ENCODE results near the gene ZNF557.
"Not testable (repeated sequence)": the region's sequence is repeated elsewhere in the genome, so short reads cannot be mapped to it uniquely, and the experiment has no call there.

ZNF557 gene

DNA sequence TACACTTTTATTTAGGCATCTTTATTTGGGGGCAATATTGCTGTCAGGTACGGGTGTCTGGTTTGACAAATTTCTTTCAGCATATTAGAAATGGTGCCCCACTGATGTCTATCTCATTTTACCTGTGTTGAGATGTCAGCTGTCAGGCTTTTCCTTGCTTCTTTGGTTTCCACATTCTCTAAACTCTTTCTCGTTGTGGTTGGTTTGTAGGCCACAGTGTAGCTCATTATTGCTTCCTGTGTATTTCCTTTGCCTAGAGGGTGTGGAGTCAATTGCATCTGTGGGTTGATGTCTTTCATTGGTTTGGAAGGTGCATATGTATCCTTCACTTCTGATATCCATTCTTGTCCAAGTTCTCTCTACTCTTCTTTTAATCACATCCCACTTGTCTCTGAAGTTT is 9.5 kb upstream of the ZNF557 start:
- not testable (repeated sequence) for H3K9me3 ChIP-seq (ENCODE audit: severe bottlenecking); H3K27me3 ChIP-seq (ENCODE audit: insufficient read depth, low read depth, severe bottlenecking); DNase-seq; H3K27ac ChIP-seq; H3K4me3 ChIP-seq (ENCODE audit: low read depth, low read length); H3K36me3 ChIP-seq

DNA sequence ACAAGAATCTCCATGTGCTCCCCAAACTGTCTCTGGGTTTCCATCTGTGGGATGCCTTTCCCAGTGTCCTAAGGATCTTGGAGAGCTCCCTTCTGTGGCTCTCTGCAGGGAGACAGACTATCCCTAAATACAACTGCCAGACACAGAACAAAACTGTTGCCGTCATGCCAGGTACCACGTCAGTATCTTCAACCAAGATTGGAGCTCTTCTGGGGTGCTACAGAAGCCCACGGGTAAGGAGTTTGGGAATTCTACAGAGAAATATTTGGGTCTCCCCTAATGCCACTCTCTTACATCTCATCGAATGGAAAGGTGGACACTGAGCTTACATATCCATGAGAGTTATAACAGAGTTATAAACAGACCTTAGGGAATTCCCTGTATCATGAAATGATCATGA is 6.2 kb upstream of the ZNF557 start:
- H3K9me3 ChIP-seq (ENCODE audit: severe bottlenecking), result peaks cover 3% of the 10 kb centered on the region
- no peak overlapping the region for H3K27ac ChIP-seq
- TF ChIP-seq, protein P1, sequence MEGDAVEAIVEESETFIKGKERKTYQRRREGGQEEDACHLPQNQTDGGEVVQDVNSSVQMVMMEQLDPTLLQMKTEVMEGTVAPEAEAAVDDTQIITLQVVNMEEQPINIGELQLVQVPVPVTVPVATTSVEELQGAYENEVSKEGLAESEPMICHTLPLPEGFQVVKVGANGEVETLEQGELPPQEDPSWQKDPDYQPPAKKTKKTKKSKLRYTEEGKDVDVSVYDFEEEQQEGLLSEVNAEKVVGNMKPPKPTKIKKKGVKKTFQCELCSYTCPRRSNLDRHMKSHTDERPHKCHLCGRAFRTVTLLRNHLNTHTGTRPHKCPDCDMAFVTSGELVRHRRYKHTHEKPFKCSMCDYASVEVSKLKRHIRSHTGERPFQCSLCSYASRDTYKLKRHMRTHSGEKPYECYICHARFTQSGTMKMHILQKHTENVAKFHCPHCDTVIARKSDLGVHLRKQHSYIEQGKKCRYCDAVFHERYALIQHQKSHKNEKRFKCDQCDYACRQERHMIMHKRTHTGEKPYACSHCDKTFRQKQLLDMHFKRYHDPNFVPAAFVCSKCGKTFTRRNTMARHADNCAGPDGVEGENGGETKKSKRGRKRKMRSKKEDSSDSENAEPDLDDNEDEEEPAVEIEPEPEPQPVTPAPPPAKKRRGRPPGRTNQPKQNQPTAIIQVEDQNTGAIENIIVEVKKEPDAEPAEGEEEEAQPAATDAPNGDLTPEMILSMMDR (IDR thresholded peaks at IDR 0.05; ENCODE audit: low read depth, low read length), result no peak
- no peaks in the 10 kb centered on the region for H3K27me3 ChIP-seq (ENCODE audit: insufficient read depth, low read depth, severe bottlenecking)
- no peak overlapping the region for H3K4me3 ChIP-seq (ENCODE audit: low read depth, low read length)
- no peak for DNase-seq
- no peaks in the 10 kb centered on the region for H3K36me3 ChIP-seq

DNA sequence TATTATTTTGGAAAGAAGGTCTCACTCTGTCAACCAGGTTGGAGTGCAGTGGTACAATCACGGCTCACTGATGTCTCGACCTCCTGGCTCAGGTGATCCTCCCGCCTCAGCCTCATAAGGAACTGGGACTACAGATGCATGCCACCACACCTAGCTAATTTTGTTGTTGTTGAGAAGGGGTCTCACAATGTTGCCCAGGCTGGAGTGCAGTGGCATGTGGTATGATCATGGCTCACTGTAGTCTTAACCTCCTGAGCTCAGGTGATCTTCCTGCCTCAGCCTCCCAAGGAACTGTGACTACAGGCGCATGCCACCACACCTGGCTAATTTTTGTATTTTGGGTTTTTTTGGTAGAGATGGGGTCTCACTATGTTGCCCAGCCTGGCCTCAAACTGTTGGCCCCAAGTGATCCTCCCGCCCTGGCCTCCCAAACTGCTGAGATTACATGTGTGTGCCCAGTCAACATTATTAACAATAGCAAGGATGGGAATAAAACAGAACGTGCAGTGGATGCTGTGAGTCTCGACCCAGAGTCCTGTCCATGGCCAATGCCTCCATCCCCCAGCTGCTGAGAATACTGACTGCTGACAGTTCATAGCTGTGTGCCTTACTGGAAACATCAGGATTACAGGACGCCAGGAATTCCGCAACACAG is 5.6 kb upstream of the ZNF557 start:
- TF ChIP-seq, protein P1 (IDR thresholded peaks at IDR 0.05; ENCODE audit: low read depth, low read length), result no peak
- no peak for DNase-seq
- Histone ChIP-seq H3K9me3 (ENCODE audit: severe bottlenecking) (peaks cover 3% of the 10 kb centered on the region), H3K27ac (no peak overlapping the region), H3K4me3 (ENCODE audit: low read depth, low read length) (no peak overlapping the region), H3K27me3 (ENCODE audit: insufficient read depth, low read depth, severe bottlenecking) (no peaks in the 10 kb centered on the region), H3K36me3 (no peaks in the 10 kb centered on the region)

DNA sequence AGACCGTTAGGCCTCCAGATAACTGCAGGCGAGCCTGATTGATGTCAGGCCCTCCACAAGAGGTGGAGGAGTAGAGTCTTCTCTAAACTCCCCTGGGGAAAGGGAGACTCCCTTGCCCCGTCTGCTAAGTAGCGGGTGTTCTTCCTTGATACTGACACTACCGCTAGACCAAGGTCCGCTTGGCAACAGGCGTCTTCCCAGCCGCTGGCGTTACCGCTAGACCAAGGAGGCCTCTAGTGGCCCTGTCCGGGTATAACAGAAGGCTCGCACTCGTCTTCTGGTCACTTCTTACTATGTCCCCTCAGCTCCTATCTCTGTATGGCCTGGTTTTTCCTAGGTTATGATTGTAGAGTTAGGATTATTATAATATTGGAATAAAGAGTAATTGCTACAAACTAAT is 2.4 kb upstream of the ZNF557 start:
- H3K27me3 ChIP-seq (ENCODE audit: insufficient read depth, low read depth, severe bottlenecking); H3K9me3 ChIP-seq (ENCODE audit: severe bottlenecking); H3K4me3 ChIP-seq (ENCODE audit: low read depth, low read length); H3K27ac ChIP-seq; H3K36me3 ChIP-seq: not testable (repeated sequence)
- peak; percentile 72 for DNase-seq
- TF ChIP-seq, protein P1 (IDR thresholded peaks at IDR 0.05; ENCODE audit: low read depth, low read length), result peak; percentile 67

DNA sequence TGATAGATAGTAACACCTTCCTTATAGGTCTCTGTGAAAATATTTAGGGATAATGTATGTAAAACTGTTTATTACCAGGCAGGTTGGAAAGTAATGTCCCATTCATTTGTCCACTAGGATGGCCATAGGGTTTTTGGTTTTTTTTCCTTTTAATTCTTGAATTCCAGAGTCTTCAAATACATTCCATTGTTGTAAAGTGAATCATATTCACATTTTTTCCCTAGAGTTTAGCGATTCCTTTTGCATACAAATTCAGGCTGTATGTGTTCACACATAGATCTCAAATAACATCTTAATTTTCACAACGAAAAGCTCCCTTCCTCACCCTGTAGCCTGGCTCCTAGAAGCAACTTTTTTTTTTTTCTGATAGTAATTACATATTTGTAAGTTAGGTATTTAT is 1.8 kb upstream of the ZNF557 start:
- Histone ChIP-seq H3K27ac (no peak overlapping the region), H3K27me3 (ENCODE audit: insufficient read depth, low read depth, severe bottlenecking) (no peaks in the 10 kb centered on the region), H3K9me3 (ENCODE audit: severe bottlenecking) (peaks cover 3% of the 10 kb centered on the region), H3K36me3 (peaks cover 14% of the 10 kb centered on the region), H3K4me3 (ENCODE audit: low read depth, low read length) (no peak overlapping the region)
- no peak for DNase-seq
- TF ChIP-seq, protein P1 (IDR thresholded peaks at IDR 0.05; ENCODE audit: low read depth, low read length), result no peak

DNA sequence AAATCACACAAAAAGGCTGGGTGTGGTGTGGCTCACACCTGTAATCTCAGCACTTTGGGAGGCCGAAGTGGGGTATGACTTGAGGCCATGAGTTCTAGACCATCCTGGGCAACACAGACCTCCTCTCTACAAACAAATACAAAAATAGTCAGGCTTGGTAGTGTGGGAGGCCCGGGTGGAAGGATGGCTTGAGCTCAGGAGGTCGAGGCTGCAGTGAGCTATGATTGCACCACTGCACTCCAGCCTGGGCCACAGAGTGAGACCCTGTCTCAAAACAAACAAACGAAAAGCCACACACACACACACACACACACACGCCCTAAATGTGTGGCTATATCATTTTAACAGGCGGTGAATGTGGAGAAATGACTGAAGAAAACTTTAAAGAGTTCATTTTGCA is 904 bp upstream of the ZNF557 start:
- TF ChIP-seq, protein P1 (IDR thresholded peaks at IDR 0.05; ENCODE audit: low read depth, low read length), result no peak
- H3K4me3 ChIP-seq (ENCODE audit: low read depth, low read length), result peak overlapping the region; percentile 8; the same call in 1 of the 2 replicates
- no peaks in the 10 kb centered on the region for H3K27me3 ChIP-seq (ENCODE audit: insufficient read depth, low read depth, severe bottlenecking)
- H3K36me3 ChIP-seq, result peaks cover 17% of the 10 kb centered on the region
- H3K9me3 ChIP-seq (ENCODE audit: severe bottlenecking), result peaks cover under 1% of the 10 kb centered on the region
- DNase-seq, result no peak
- no peak overlapping the region for H3K27ac ChIP-seq
